Trophoblast cell (in vitro differentiated cells and primary cell): ENCODE measurements around the gene RIMS1.

Experiments
- DNase-seq, 2 donors: peaks; one replicate each; pipeline ENCODE4 v3.0.0-alpha.2; 2016
- H2AFZ ChIP-seq: 2 replicates; pipeline ENCODE4 v1.6.1; 2013; ENCODE audit warnings: low read length, moderate library complexity, mild to moderate bottlenecking; ENCODE audit not compliant: insufficient read depth, poor library complexity
- H2AK5ac ChIP-seq: 2 replicates; pipeline ENCODE4 v1.6.1; 2013; ENCODE audit warnings: mild to moderate bottlenecking, low read length
- H2BK120ac ChIP-seq: 2 replicates; pipeline ENCODE4 v1.6.1; 2013; ENCODE audit warnings: low read length, mild to moderate bottlenecking, moderate library complexity; ENCODE audit not compliant: insufficient read depth, poor library complexity
- H2BK12ac ChIP-seq: 2 replicates; pipeline ENCODE4 v1.6.1; 2013; ENCODE audit warnings: mild to moderate bottlenecking, low read length, moderate library complexity
- H2BK5ac ChIP-seq: 2 replicates; pipeline ENCODE4 v1.6.1; 2013; ENCODE audit warnings: low read length, low read depth, moderate library complexity, mild to moderate bottlenecking; ENCODE audit not compliant: poor library complexity
- H3K14ac ChIP-seq: 2 replicates; pipeline ENCODE4 v1.6.1; 2013; ENCODE audit warnings: mild to moderate bottlenecking, low read length
- H3K18ac ChIP-seq: 2 replicates; pipeline ENCODE4 v1.6.1; 2013; ENCODE audit warnings: mild to moderate bottlenecking, low read length
- H3K23ac ChIP-seq: 2 replicates; pipeline ENCODE4 v1.6.1; 2013; ENCODE audit warnings: low read length
- H3K27ac ChIP-seq: 2 replicates; pipeline ENCODE4 v1.5.1; 2013; ENCODE audit warnings: low read depth, mild to moderate bottlenecking, inconsistent platforms, low read length, moderate library complexity
- H3K27me3 ChIP-seq: 2 replicates; pipeline ENCODE4 v1.6.1; 2013; ENCODE audit warnings: inconsistent platforms, mild to moderate bottlenecking, low read length, moderate library complexity; ENCODE audit not compliant: insufficient read depth
- H3K36me3 ChIP-seq, 2 experiments: 1 replicate in 1 of 2; 2 replicates in 1 of 2; pipeline ENCODE4 v1.6.1; 2013; ENCODE audit warnings: low read length in 2 of 2, mild to moderate bottlenecking in 2 of 2, moderate library complexity in 1 of 2; ENCODE audit not compliant: insufficient read depth in 2 of 2, control insufficient read depth in 1 of 2
- H3K4ac ChIP-seq: 2 replicates; pipeline ENCODE4 v1.6.1; 2013; ENCODE audit warnings: low read depth, mild to moderate bottlenecking, low read length, moderate library complexity
- H3K4me1 ChIP-seq, 2 experiments: 1 replicate in 1 of 2; 2 replicates in 1 of 2; pipeline ENCODE4 v1.6.1; 2013; ENCODE audit warnings: low read length in 2 of 2, mild to moderate bottlenecking in 2 of 2, moderate library complexity in 1 of 2; ENCODE audit not compliant: insufficient read depth in 2 of 2, control insufficient read depth in 1 of 2
- H3K4me2 ChIP-seq: 2 replicates; pipeline ENCODE4 v1.6.1; 2013; ENCODE audit warnings: inconsistent platforms, mild to moderate bottlenecking, low read length, moderate library complexity
- H3K4me3 ChIP-seq: 2 replicates; pipeline ENCODE4 v1.5.1; 2013; ENCODE audit warnings: mild to moderate bottlenecking, low read depth, low read length, inconsistent platforms
- H3K79me1 ChIP-seq: one replicate; pipeline ENCODE4 v1.6.1; 2013; ENCODE audit warnings: low read length
- H3K79me2 ChIP-seq: 2 replicates; pipeline ENCODE4 v1.6.1; 2013; ENCODE audit warnings: low read length, mild to moderate bottlenecking; ENCODE audit not compliant: control insufficient read depth, insufficient read depth, poor library complexity
- H3K9ac ChIP-seq: 2 replicates; pipeline ENCODE4 v1.6.1; 2013; ENCODE audit warnings: mild to moderate bottlenecking, low read length
- H3K9me3 ChIP-seq: 2 replicates; pipeline ENCODE4 v1.6.1; 2013; ENCODE audit warnings: low read depth, mild to moderate bottlenecking, control low read depth, inconsistent platforms, low read length; ENCODE audit not compliant: insufficient read depth
- H4K12ac ChIP-seq: 2 replicates; pipeline ENCODE4 v1.6.1; 2013; ENCODE audit warnings: low read depth, mild to moderate bottlenecking, low read length, moderate library complexity
- H4K8ac ChIP-seq: 2 replicates; pipeline ENCODE4 v1.6.1; 2013; ENCODE audit warnings: low read depth, mild to moderate bottlenecking, low read length, moderate library complexity
- H4K91ac ChIP-seq: one replicate; pipeline ENCODE4 v1.6.1; 2013; ENCODE audit warnings: low read depth, mild to moderate bottlenecking, low read length, moderate library complexity
- WGBS: extraction: QIAGEN DNeasy Blood & Tissue Kit; methylation state at CpG from one replicate; pipeline ENCODE4 v1.1.7; 2013; ENCODE audit warnings: missing lambda C conversion rate; ENCODE audit not compliant: insufficient read length, insufficient coverage; ENCODE audit errors: extremely low coverage; 5-methylcytosine and 5-hydroxymethylcytosine counted together

Gene RIMS1

DNA sequence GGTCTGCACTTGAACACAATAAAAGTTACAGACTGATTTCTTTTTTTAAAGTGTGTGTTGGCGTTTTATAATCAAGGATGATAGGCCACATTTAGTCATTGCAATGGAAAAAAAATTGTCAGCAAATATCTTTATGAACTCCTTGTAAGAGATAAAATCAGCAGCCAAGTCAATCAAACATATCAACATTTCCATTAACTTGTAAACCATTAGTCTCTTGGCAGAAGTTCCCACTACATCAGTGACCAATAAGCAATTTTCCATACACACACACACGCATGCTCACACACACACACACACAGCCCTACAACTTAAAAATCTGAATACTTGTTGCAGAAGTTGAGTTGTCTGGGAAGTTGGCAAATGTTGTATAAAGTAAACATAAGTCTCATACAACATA is 419.6 kb downstream of the RIMS1 start:
- Histone ChIP-seq H3K23ac (no peak overlapping the region), H3K79me1 (no peaks in the 10 kb centered on the region), H4K12ac (no peak overlapping the region), H3K27ac (no peak overlapping the region), H2BK5ac (no peak overlapping the region), H3K4me2 (no peak overlapping the region), H2AFZ (no peak overlapping the region), H4K8ac (no peak overlapping the region), H3K4me3 (no peak overlapping the region), H3K9me3 (no peaks in the 10 kb centered on the region), H3K4me1 (no peaks in the 10 kb centered on the region), H3K27me3 (no peaks in the 10 kb centered on the region), H3K18ac (no peak overlapping the region), H4K91ac (no peak overlapping the region), H2BK120ac (no peak overlapping the region), H3K36me3 (no peaks in the 10 kb centered on the region), H3K4ac (no peak overlapping the region), H3K9ac (no peak overlapping the region), H3K79me2 (no peaks in the 10 kb centered on the region), H3K14ac (no peak overlapping the region), H2BK12ac (no peak overlapping the region), H2AK5ac (no peak overlapping the region)
- WGBS: no CpG with 5 or more reads among the region's 2 CpGs
- no peak for DNase-seq

DNA sequence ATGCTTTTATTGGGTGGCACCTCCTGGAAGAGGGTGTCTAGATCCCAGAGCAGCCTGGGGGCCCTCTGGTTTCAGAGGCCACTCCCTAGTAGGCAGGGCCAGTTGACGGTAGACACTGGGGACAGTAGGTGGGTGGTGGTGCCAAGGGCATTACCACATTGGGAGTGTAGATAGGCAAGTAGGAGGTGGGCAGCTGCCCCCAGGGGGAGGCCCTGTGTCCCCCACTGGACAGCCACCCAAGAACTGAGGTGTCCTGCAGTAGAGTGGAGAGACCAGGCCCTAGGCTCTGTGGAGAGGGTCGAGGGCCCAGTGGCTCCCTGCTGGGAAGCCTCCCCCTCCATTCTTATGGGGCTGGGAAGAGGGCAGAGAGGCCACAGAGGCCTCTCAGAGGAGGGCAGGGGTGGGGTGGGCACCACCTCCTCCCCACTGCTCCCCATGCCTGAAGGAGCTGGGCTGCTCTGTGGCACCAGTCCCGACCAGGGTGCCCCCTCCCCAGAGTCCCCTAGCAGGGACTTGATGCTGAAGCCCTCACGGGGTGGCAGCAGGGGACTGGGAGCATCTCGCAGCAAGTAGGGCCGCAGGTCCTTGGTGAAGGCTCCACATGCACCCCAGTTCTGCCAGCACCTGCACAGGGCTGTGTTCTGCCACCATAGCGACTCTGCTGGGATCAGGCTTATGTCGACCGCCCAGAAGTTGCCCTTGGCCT is 430.5 kb downstream of the RIMS1 start:
- H3K4ac ChIP-seq: no peak overlapping the region
- H3K9me3 ChIP-seq: no peaks in the 10 kb centered on the region
- no peak overlapping the region for H3K4me2 ChIP-seq
- H4K91ac ChIP-seq: no peak overlapping the region
- H2BK120ac ChIP-seq: no peak overlapping the region
- H2BK5ac ChIP-seq: no peak overlapping the region
- no peak for DNase-seq
- no peaks in the 10 kb centered on the region for H3K27me3 ChIP-seq
- H3K79me1 ChIP-seq: no peaks in the 10 kb centered on the region
- H3K9ac ChIP-seq: no peak overlapping the region
- no peak overlapping the region for H2AK5ac ChIP-seq
- no peak overlapping the region for H3K27ac ChIP-seq
- no peak overlapping the region for H3K14ac ChIP-seq
- no peak overlapping the region for H3K23ac ChIP-seq
- no peak overlapping the region for H4K8ac ChIP-seq
- H3K4me3 ChIP-seq: no peak overlapping the region
- no peaks in the 10 kb centered on the region for H3K36me3 ChIP-seq
- no peak overlapping the region for H2AFZ ChIP-seq
- no CpG with 5 or more reads among the region's 9 CpGs for WGBS
- no peak overlapping the region for H2BK12ac ChIP-seq
- no peaks in the 10 kb centered on the region for H3K4me1 ChIP-seq
- H3K18ac ChIP-seq: no peak overlapping the region
- H3K79me2 ChIP-seq: peaks cover 2% of the 10 kb centered on the region
- H4K12ac ChIP-seq: no peak overlapping the region

DNA sequence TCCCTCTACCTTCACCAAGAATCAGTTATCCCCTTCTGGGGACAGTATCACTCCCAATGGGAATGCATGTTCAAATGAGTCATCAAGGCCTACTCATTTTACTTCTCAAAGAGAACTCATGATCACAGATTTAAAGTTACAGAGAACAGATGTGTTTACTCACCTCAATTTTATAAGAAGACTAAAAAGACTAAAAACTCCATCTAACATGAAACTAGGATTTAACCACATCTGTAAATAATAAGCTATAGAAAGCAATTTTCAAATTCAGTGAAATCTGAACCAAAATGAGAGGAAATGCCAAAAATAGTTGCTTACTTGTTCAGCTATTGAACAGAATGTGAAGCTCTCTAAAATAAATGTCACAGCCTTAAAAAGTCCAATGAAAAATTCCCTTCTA is 435.4 kb downstream of the RIMS1 start:
- no peak overlapping the region for H3K9ac ChIP-seq
- H3K4me3 ChIP-seq: no peak overlapping the region
- H3K4ac ChIP-seq: no peak overlapping the region
- no peak overlapping the region for H2BK5ac ChIP-seq
- H3K79me1 ChIP-seq: no peaks in the 10 kb centered on the region
- DNase-seq: no peak
- no peak overlapping the region for H2AFZ ChIP-seq
- H2BK120ac ChIP-seq: no peak overlapping the region
- H3K4me1 ChIP-seq: no peaks in the 10 kb centered on the region
- H3K23ac ChIP-seq: no peak overlapping the region
- no peak overlapping the region for H3K14ac ChIP-seq
- H3K9me3 ChIP-seq: no peaks in the 10 kb centered on the region
- H3K36me3 ChIP-seq: no peaks in the 10 kb centered on the region
- peaks cover 2% of the 10 kb centered on the region for H3K79me2 ChIP-seq
- no peak overlapping the region for H4K12ac ChIP-seq
- no peak overlapping the region for H4K91ac ChIP-seq
- no peak overlapping the region for H2AK5ac ChIP-seq
- H2BK12ac ChIP-seq: no peak overlapping the region
- no peak overlapping the region for H3K27ac ChIP-seq
- H3K27me3 ChIP-seq: no peaks in the 10 kb centered on the region
- H3K4me2 ChIP-seq: no peak overlapping the region
- no peak overlapping the region for H4K8ac ChIP-seq
- no peak overlapping the region for H3K18ac ChIP-seq

DNA sequence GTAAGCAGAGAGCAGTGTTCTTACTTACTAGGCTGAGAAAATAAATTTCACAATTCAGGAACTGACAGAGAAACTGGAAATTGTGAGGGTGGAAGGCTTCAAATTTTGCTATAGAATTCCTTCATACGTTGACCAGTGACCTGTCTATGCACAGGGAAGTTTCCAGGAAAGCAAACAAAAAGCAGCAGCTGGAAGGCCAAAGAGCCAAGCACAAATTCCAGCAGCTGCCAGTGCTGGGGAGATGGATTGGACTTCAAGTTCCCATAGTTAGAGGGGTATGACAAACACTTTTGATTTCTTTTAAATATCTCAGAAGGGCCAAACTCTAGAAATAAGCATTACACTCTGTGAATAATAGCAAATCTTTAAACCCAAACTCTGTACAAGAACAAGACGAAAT is 436.4 kb downstream of the RIMS1 start:
- Histone ChIP-seq H3K4ac (no peak overlapping the region), H3K14ac (no peak overlapping the region), H2BK120ac (no peak overlapping the region), H2AK5ac (no peak overlapping the region), H2BK5ac (no peak overlapping the region), H3K79me2 (no peaks in the 10 kb centered on the region), H2BK12ac (no peak overlapping the region), H3K79me1 (no peaks in the 10 kb centered on the region), H4K12ac (no peak overlapping the region), H4K91ac (no peak overlapping the region), H3K4me3 (no peak overlapping the region), H3K18ac (no peak overlapping the region), H3K9ac (no peak overlapping the region), H3K36me3 (no peaks in the 10 kb centered on the region), H3K27ac (no peak overlapping the region), H4K8ac (no peak overlapping the region), H3K27me3 (no peaks in the 10 kb centered on the region), H3K4me1 (no peaks in the 10 kb centered on the region), H3K9me3 (no peaks in the 10 kb centered on the region), H2AFZ (no peak overlapping the region), H3K4me2 (no peak overlapping the region), H3K23ac (no peak overlapping the region)
- DNase-seq: no peak
- WGBS: no CpG with 5 or more reads among the region's 2 CpGs
